ENCODE measurements around the gene RBCK1.

RBCK1 gene

DNA sequence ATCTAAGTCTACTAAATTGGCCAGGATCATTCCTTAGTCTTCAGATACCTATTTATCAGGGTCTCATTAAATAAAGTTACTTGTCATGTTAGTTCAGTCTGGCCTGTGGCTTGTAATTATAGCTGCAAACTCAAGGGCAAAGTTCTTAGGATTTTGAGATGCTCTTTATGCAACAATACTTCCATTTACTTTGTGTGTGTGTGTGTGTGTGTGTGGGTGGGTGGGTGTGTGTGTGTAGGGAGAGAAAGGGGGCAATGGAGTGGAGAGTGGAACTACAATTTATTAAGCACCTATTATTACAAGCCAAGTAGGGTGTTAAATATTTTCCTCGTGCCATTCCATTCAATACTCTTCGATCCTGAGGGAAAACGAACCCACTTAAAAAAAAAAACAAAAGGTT is 71.9 kb downstream of the RBCK1 start:
- TF ChIP-seq, protein P1, sequence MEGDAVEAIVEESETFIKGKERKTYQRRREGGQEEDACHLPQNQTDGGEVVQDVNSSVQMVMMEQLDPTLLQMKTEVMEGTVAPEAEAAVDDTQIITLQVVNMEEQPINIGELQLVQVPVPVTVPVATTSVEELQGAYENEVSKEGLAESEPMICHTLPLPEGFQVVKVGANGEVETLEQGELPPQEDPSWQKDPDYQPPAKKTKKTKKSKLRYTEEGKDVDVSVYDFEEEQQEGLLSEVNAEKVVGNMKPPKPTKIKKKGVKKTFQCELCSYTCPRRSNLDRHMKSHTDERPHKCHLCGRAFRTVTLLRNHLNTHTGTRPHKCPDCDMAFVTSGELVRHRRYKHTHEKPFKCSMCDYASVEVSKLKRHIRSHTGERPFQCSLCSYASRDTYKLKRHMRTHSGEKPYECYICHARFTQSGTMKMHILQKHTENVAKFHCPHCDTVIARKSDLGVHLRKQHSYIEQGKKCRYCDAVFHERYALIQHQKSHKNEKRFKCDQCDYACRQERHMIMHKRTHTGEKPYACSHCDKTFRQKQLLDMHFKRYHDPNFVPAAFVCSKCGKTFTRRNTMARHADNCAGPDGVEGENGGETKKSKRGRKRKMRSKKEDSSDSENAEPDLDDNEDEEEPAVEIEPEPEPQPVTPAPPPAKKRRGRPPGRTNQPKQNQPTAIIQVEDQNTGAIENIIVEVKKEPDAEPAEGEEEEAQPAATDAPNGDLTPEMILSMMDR (IDR thresholded peaks at IDR 0.05; ENCODE audit: insufficient read depth, missing control alignments): no peak
- DNase-seq (ENCODE audit: insufficient read length, low spot score): no peak
- no peak for FAIRE-seq

DNA sequence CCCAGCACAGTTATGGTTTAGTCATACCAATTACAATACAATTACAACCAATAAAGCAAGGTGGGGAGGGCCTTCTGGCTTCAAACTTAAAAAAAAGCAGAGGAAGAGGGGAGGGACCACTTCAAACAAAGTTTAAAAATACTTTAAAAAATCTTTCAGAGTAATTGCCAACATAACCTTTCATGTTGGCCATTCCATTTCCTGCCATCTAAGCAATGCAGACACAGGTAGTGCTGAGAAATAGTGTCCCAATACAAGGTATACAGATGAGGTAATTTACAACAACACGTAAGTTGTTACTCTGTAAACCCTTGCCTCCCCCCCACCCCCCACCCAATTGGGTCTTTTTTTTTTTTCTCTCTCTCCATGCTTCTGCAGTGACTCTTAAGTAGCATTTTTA is 73.1 kb downstream of the RBCK1 start:
- DNase-seq (ENCODE audit: insufficient read length, low spot score) (no peak), FAIRE-seq (no peak)
- TF ChIP-seq, protein P1 (IDR thresholded peaks at IDR 0.05; ENCODE audit: insufficient read depth, missing control alignments): no peak
